Endothelial cell of umbilical vein (primary cell): ENCODE results near the gene LMAN2. TPM values are rescaled to one million over a fixed set of nuclear protein-coding genes. Genes with fewer than 3 reads are reported as not detected.
A peak's percentile ranks its signal among the peaks of the same experiment; 100 is the strongest.

ENCODE experiments used
- BruUV-seq: library from RNA; stranded (reverse); fragments of 400-500 nt; replicated peaks from 2 replicates; lab custom pipeline; 2021; lab: Mats Ljungman, UMichigan
- CTCF ChIA-PET: fragments of 300-600, 350-600 bp; sonication (Branson Sonifier 250); formaldehyde crosslinking; loops from one replicate; lab custom pipeline; 2021; ENCODE audit warnings: antibody characterized with exemption, inconsistent platforms; lab: Charles Lee
- POLR2A ChIA-PET: fragments of 300-600, 350-600 bp; sonication (Branson Sonifier 250); formaldehyde crosslinking; loops from one replicate; lab custom pipeline; 2021; ENCODE audit warnings: antibody characterized with exemption, inconsistent platforms; lab: Charles Lee
- DNase-seq: peaks from one replicate; pipeline ENCODE4 v3.0.0-alpha.2; 2011; ENCODE audit warnings: low read depth, low spot score
- FAIRE-seq: peaks from 2 replicates; lab custom pipeline; 2011; peaks lifted over from hg19 to GRCh38; lab: Jason Lieb, UNC
- H2AFZ ChIP-seq: 2 replicates; pipeline ENCODE4 v1.6.0; 2012; ENCODE audit warnings: low read depth, low read length, control low read depth, inconsistent platforms
- H3K27ac ChIP-seq: 2 replicates; pipeline ENCODE4 v1.5.1; 2011; ENCODE audit warnings: low read depth, mild to moderate bottlenecking, control low read depth, low read length, moderate library complexity; ENCODE audit not compliant: insufficient read depth
- H3K27me3 ChIP-seq, 2 experiments: 2 replicates each; pipeline versions ENCODE4 v1.6.0 to v1.6.1; 2011; ENCODE audit warnings: low read length in 2 of 2, mixed read lengths in 1 of 2; ENCODE audit not compliant: control insufficient read depth in 2 of 2, insufficient read depth in 2 of 2
- H3K36me3 ChIP-seq, 2 experiments: 2 replicates in 1 of 2; 3 replicates in 1 of 2; pipeline ENCODE4 v1.5.1; 2011; ENCODE audit warnings: low read length in 2 of 2, mild to moderate bottlenecking in 1 of 2, moderate library complexity in 1 of 2; ENCODE audit not compliant: control insufficient read depth in 2 of 2, insufficient read depth in 2 of 2; ENCODE audit errors: extremely low read depth in 1 of 2
- H3K4me1 ChIP-seq: 3 replicates; pipeline ENCODE4 v1.5.1; 2011; ENCODE audit warnings: mild to moderate bottlenecking, low read length; ENCODE audit not compliant: control insufficient read depth, insufficient read depth; ENCODE audit errors: extremely low read depth
- H3K4me2 ChIP-seq: 2 replicates; pipeline ENCODE4 v1.6.1; 2011; ENCODE audit warnings: low read length, control low read depth, mixed read lengths; ENCODE audit not compliant: insufficient read depth
- H3K4me3 ChIP-seq, 3 experiments: fragments of 200-600 bp in 1 of 3; sonication (generic), shearing (Covaris generic) in 1 of 3; replicated peaks in 1 of 3; 2 replicates each; pipeline ENCODE4 v1.5.1; 2011 to 2016; ENCODE audit warnings: control low read depth in 3 of 3, low read length in 3 of 3, mild to moderate bottlenecking in 2 of 3, inconsistent platforms in 1 of 3, low read depth in 1 of 3, moderate library complexity in 1 of 3; ENCODE audit not compliant: insufficient read depth in 1 of 3
- H3K79me2 ChIP-seq: 2 replicates; pipeline ENCODE4 v1.6.0; 2012; ENCODE audit warnings: low read length, inconsistent platforms; ENCODE audit not compliant: control insufficient read depth, insufficient read depth
- H3K9ac ChIP-seq: replicated peaks from 2 replicates; pipeline ENCODE3; 2011; ENCODE audit warnings: low read length, control low read depth; ENCODE audit not compliant: insufficient read depth; ENCODE audit errors: extremely low read depth
- H3K9me1 ChIP-seq: replicated peaks from 3 replicates; pipeline ENCODE4 v1.6.0; 2011; ENCODE audit warnings: mild to moderate bottlenecking, low read length; ENCODE audit not compliant: control insufficient read depth, insufficient read depth; ENCODE audit errors: extremely low read depth
- H3K9me3 ChIP-seq: replicated peaks from 2 replicates; pipeline ENCODE4 v1.5.1; 2012; ENCODE audit warnings: low read length, inconsistent platforms; ENCODE audit not compliant: control insufficient read depth, insufficient read depth
- H4K20me1 ChIP-seq: replicated peaks from 2 replicates; pipeline ENCODE3; 2011; ENCODE audit warnings: mild to moderate bottlenecking, low read length; ENCODE audit not compliant: control insufficient read depth, insufficient read depth; ENCODE audit errors: extremely low read depth
- POLR2AphosphoS5 ChIP-seq: IDR thresholded peaks from 2 replicates; pipeline ENCODE4 v1.6.1; 2012; ENCODE audit warnings: low read depth, mild to moderate bottlenecking, control low read depth, low read length, moderate library complexity; ENCODE audit not compliant: insufficient read depth
- dilution Hi-C: fragments of 300-500 bp; cut with MboI; formaldehyde crosslinking; loops from one replicate; pipeline ENCODE4 v1.15.0; 2019; ENCODE audit warnings: low sequenced_read_pairs; ENCODE audit not compliant: extremely low pct_ligation_motif_present
- intact Hi-C: fragments of 100-400 bp; cut with micrococcal nuclease; formaldehyde crosslinking; loops from one replicate; pipeline ENCODE4 v1.10.0; 2022
- polyA plus RNA-seq, 4 experiments: library from polyadenylated mRNA; depleted of rRNA in 3 of 4; stranded (reverse) in 3 of 4; unstranded in 1 of 4; fragments of >200 nt; gene quantifications; 2 replicates each; pipeline versions ENCODE4 v1.2.1 to v1.2.3, GENCODE V29; 2011 to 2012; ENCODE audit warnings: missing spikeins in 1 of 4
- total RNA-seq: library from RNA; stranded (reverse); gene quantifications from 2 replicates; pipeline ENCODE4 v1.2.3, GENCODE V29; 2021
- TF ChIP-seq, protein P1 (sequence below), 2 donors: IDR thresholded peaks; 1 replicate in 1 of 2; 2 replicates in 1 of 2; pipeline ENCODE4 v1.5.1; 2011; ENCODE audit warnings: low read length in 2 of 2, mild to moderate bottlenecking in 2 of 2, moderate library complexity in 2 of 2, control low read depth in 1 of 2, inconsistent platforms in 1 of 2, low read depth in 1 of 2; ENCODE audit not compliant: insufficient read depth in 1 of 2; ENCODE audit errors: extremely low read depth in 1 of 2

The LMAN2 gene
- total and polyA plus RNA-seq, 2 donors (not counting 3 experiments of a cell fraction or from before 2014, with no cell fraction given) = 151 to 370 TPM

DNA sequence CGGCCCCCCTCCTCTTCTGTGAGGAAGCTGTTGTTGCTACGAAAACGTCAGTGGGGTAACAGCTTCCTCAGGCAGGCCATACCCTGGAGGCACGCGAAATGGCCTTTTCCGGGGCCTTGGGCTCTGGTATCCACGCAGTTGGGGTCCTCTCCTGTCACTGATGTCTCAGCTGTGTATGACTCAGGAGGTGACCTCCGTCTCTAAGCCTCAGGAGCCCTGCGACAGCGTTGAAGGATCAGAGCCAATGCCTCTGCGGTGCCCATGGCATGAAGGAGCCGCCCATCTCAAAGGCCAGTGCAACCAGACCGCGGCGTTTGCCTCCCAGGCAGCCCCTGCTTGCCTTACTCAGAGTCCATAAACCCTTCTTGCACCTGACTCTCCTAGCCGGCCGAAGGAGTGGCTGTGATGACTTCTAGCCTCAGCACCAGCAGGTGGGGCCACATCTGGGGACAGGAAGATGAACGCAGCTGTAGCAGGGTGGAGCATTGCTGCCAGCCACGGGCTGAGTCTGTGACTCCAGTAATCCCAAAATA, 38.8 kb downstream of the LMAN2 start:
- no peaks in the 10 kb centered on the region for H3K9me1 ChIP-seq
- CTCF ChIA-PET = interaction anchor here (1.0 to 1.2 kb wide), 4 partner anchors 15 to 199 kb away, joined by 4 to 9 read pairs (median 4); no protein-coding TSS in a partner anchor
- FAIRE-seq (no peak), DNase-seq (no peak)
- peak overlapping the region; percentile 50 for H3K9ac ChIP-seq
- H3K27me3 ChIP-seq = no peaks in the 10 kb centered on the region
- H3K9me3 ChIP-seq = no peaks in the 10 kb centered on the region
- intact Hi-C loops (loop anchor here (1.0 to 5.0 kb wide), 5 partner anchors 9 to 660 kb away; partner anchors contain the start of genes LMAN2, PRELID1 and RAB24), dilution Hi-C loops (no loop called here)
- BruUV-seq = TSS peak; percentile 75
- peak overlapping the region; percentile 54 for H3K27ac ChIP-seq
- TF ChIP-seq, protein P1, sequence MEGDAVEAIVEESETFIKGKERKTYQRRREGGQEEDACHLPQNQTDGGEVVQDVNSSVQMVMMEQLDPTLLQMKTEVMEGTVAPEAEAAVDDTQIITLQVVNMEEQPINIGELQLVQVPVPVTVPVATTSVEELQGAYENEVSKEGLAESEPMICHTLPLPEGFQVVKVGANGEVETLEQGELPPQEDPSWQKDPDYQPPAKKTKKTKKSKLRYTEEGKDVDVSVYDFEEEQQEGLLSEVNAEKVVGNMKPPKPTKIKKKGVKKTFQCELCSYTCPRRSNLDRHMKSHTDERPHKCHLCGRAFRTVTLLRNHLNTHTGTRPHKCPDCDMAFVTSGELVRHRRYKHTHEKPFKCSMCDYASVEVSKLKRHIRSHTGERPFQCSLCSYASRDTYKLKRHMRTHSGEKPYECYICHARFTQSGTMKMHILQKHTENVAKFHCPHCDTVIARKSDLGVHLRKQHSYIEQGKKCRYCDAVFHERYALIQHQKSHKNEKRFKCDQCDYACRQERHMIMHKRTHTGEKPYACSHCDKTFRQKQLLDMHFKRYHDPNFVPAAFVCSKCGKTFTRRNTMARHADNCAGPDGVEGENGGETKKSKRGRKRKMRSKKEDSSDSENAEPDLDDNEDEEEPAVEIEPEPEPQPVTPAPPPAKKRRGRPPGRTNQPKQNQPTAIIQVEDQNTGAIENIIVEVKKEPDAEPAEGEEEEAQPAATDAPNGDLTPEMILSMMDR (IDR thresholded peaks at IDR 0.05; ENCODE audit: extremely low read depth in 1 of 2, insufficient read depth in 1 of 2, low read depth in 1 of 2, low read length in 2 of 2) = no peak
- no peak for TF ChIP-seq POLR2AphosphoS5
- H3K36me3 ChIP-seq = peaks cover 0 to 6% of the 10 kb centered on the region in 2 experiments
- POLR2A ChIA-PET = no interaction called here
- H3K4me2 ChIP-seq = peak overlapping the region; percentile 76
- H3K4me3 ChIP-seq = peak overlapping the region; percentile 21 to 43 (median 26)
- H3K4me1 ChIP-seq = peaks cover 22% of the 10 kb centered on the region
- H2AFZ ChIP-seq = peak overlapping the region; percentile 19
- H3K79me2 ChIP-seq = peaks cover 10% of the 10 kb centered on the region
- no peaks in the 10 kb centered on the region for H4K20me1 ChIP-seq
